Posterior cingulate gyrus (tissue), 11 donors: ENCODE data around the gene RINL.
A peak's percentile ranks its signal among the peaks of the same experiment; 100 is the strongest.

Experiments used
- DNase-seq, 10 donors: peaks; one replicate each; pipeline versions ENCODE4 v3.0.0 to v3.0.0-alpha.2; 2020 to 2021; ENCODE audit warnings: mixed read lengths in 3 of 10
- intact Hi-C: fragments of 100-400 bp; cut with DNase I; formaldehyde crosslinking; loops from one replicate; pipeline ENCODE4 v1.15.1; 2023

Gene RINL

DNA sequence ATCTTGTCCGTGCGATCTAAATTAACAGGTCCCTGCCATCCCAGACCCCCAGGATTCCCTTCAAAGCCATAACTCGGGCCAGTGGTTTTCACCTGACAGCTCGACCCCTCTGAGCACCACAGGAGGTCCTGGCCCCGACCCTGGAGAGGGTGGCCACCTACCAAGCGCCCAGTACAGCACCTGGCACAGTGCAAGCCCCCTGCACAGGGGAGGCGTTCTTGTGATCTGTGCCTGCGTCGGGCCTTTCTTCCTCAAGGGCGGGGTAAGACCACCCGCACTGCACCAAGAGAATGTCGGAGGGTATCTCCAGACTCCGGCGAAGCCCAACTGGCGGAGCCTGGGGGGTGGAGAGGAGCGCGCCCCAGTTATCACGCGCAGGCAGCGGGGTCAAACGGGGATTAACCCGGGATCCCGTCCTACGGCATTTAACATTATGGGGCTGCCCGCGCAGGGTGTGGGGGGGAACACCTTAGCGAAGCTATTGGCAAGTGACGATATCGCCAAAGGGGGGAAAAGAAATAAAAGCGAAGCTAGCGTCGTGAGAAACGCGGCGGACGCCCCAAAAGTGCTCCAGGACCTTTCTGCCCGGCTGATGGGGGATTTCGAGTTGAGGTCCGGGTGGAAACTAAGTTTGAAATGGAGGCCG, 27.0 kb downstream of the RINL start:
- peak in 3 of 10 donors; percentile 21 to 87 (median 73) for DNase-seq
- intact Hi-C loops, result no loop called here

GRCh38 chr19:38850436-38850975, 27.6 kb downstream of the RINL start:
- intact Hi-C loops, result no loop called here
- DNase-seq, result peak; percentile 98 to 100 (median 99)

DNA sequence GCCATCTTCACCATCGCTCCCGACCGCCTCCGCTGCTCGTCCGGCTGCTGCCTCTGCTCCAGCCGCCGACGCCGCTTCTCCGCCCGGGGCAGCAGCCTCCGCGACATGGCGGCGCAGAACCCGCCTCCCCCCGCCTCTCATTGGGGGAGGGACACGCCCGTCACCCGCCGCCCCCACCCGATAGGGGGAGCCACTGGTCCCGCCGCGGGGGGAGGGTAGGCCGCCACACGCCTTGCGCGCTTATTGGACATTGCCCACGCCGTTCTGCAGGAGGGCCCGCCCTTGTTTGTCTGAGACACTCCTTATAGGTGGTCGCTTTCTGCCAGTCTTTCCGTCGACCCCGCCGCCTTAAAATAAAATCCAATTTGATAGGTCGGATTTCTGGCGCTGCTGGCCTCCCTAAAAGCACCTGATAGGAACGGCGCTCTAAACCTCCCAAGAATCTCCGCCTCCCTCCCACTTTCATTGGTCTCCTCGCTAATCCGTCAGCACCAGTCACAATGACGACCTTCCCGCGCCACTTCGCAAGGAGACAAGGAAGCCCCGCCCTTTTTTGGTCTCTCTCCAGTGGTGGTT, 28.1 kb downstream of the RINL start, which contains the start of gene HNRNPL:
HNRNPL (minus strand) TSS at position 127 of the 576 bp plus-strand sequence; CDS start at position 107, 20 bp downstream.
- intact Hi-C loops, result loop anchor here (1.0 kb wide), 1 partner anchor 80 kb away; the partner anchor contains the start of genes MRPS12 and SARS2
- peak; percentile 98 to 100 (median 100) for DNase-seq

DNA sequence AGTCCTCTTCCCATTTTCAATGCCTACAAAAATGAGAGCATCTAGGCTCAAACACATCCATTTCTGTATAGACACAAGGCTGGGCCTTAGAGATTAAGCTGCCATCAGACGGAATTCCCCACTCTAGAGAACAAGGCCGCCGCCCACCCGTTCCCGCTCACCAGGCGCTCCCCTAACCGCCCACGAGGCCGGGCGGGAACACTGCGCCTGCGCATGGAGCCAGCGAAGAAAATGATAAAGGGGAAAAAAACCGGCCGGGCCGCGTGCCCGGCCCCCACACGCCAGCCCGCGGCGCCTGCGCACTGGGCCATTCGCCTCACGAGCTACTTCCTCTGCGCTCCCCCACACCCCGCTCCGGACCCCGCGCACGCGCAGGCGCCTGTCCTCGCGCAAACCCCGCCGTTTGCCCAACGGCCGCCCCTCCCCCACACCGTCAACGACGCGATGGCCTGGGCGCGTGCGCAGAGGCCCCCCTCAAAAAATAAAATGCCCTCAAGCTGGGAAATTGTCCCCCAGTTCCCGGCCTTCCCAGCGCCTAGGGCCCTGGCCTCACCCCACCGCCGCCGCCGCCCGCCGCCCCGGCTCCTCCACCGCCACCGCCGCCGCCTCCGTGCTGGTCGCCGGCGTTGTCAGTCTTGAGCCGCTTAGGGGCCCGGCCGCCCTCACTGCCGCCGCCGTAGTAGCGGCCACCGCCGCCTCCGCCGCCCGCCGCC, 28.8 kb downstream of the RINL start:
- intact Hi-C loops, result loop anchor here (1.0 kb wide), 1 partner anchor 81 kb away; the partner anchor contains the start of genes MRPS12 and SARS2
- peak; percentile 85 to 98 (median 92) for DNase-seq

DNA sequence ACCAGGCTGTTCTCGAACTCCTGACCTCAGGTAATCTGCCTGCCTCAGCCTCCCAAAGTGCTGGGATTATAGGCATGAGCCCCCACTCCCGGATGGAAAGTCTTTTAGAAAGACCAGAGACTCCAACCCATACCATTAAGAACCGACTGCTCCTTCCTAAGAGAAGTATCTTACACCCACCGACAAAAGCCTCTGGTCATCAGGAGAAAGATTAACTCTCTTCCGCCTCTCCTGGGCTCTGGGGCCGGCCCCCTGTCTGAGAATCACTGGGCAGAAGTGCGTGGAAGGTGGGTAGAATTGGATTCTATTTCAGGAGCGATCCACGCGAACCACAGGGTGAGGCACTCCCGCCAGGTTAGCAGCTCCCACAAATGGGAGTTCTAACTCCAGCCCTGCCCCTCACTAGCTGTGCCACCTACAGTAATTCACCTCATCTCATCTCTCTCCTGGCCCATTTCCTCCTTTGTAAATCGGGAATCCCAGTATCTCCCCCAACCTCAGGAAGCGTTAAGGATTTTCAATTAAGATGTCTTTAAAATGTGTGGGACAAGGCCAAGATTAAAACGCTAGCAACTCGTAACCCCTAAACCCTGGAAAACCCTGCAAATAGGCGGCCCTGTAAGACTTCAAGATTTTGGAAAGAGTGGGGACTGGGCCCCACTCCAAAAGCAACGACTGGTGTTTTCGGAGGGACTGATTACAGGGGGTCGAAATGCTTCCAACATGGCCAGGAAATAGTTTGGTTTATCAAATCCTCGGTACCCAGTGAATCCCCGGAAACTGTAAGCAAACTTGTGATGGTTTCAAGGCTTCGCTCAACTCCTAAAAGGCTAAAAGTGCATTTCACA, 29.6 kb downstream of the RINL start:
- peak in 2 of 10 donors; percentile 20 to 37 for DNase-seq

GRCh38 chr19:38846097-38846496, 32.0 kb downstream of the RINL start:
- peak in 1 of 10 donors; percentile 15 for DNase-seq
- intact Hi-C loops, result no loop called here

More for the DNA sequence above, 29.6 kb downstream of the RINL start:
- intact Hi-C loops, result loop anchor here (1.0 kb wide), 1 partner anchor 82 kb away; the partner anchor contains the start of genes MRPS12 and SARS2

- intact Hi-C loops, result no loop called here
- DNase-seq, result peak in 1 of 10 donors; percentile 39
These were observed 32.6 kb downstream of the RINL start for GRCh38 chr19:38845374-38846024.

- intact Hi-C loops, result no loop called here
These were observed 33.9 kb downstream of the RINL start for GRCh38 chr19:38844093-38844686.

GRCh38 chr19:38843175-38843758, 34.8 kb downstream of the RINL start:
- peak in 2 of 10 donors; percentile 22 to 70 for DNase-seq
- intact Hi-C loops, result no loop called here

More at GRCh38 chr19:38844093-38844686, 33.9 kb downstream of the RINL start:
- DNase-seq, result peak in 2 of 10 donors; percentile 2 to 27

GRCh38 chr19:38842439-38843174, 35.5 kb downstream of the RINL start:
- intact Hi-C loops, result no loop called here
- peak in 2 of 10 donors; percentile 60 to 72 for DNase-seq

GRCh38 chr19:38841787-38842438, 36.2 kb downstream of the RINL start:
- intact Hi-C loops, result no loop called here
- peak in 2 of 10 donors; percentile 21 to 68 for DNase-seq

DNA sequence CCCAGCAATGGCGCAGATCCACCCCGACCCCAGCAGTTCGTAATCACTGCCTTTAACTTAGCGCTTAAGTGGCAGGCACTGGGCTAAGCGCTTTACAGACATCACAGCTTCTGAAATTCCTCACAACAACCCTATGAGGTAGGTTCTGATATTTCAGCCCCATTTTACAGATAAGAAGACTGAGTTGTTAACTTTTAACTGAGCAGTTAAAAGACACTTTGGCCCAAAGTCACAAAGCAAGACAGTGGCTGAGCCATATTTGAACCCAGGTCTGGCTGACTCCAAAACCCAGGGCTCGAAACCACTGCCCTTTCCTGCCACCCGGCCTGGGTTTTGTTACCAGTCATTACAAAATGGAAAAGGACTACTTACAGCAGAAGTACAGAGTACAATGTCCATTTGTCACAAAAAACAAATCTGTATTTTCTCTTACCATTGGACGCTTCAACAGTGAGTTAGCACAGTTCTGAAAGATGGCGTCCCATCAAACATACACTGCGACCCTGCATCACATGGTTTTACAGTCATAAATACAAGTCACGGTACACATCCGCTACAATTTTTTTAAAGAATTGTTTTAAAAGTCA, 36.8 kb downstream of the RINL start:
- intact Hi-C loops, result no loop called here
- DNase-seq, result peak in 2 of 10 donors; percentile 11 to 23

DNA sequence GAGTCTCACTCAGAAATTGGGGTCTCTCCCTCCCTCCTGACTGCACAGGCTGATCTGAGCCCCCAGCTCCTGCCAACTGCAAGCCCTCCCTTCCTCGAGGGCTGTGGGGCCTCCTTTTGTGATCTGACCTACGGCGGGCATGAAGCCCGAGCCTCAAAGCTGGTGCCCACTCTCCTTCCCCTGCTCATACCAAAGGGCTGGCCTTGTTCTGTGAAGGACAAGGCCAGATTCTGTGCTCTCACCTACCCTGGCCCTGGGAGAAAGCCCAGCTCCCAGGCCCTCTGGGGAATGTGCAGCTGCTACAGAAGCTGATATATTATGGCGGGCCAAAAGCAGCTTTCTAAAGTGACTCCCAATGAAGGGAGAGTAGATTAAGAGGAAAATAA, 37.5 kb downstream of the RINL start:
- DNase-seq, result peak in 1 of 10 donors; percentile 38
- intact Hi-C loops, result no loop called here

DNA sequence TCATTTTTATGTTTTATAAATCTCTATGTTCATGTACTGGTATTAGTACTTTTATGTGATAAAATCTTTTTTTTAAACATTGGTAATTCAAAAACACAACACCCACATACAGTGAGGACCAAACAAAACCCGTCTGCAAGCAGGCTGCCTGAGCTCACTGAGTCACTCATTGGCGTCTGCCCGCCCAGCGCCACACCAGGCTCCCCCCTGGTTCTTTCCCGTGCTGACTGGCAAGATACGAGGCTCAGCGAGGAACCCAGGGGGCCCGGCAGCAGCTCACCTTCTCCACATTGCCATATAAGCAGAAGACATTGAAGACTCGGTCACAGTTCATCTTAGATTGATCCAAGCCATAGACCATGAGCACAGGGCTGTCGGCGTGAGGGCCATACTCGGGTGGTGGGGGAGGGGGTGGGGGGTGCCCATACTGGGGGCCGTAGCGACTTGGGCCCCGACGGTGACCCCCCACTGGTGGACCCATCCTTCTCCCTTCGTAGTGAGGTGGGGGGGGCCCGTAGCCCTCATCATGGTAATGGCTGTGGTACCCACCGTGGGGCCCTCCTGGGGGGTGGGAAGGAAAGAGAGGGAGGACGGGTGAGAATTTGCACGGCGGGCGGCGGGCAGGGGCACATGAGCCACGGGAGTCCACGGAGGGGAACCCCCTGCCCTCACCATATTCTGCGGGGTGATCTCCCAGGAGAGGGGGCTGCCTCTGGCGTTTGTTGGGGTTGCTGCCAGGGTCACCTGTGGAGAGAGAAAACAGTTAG, 38.1 kb downstream of the RINL start:
- intact Hi-C loops, result no loop called here
- peak in 2 of 10 donors; percentile 52 to 75 for DNase-seq

DNA sequence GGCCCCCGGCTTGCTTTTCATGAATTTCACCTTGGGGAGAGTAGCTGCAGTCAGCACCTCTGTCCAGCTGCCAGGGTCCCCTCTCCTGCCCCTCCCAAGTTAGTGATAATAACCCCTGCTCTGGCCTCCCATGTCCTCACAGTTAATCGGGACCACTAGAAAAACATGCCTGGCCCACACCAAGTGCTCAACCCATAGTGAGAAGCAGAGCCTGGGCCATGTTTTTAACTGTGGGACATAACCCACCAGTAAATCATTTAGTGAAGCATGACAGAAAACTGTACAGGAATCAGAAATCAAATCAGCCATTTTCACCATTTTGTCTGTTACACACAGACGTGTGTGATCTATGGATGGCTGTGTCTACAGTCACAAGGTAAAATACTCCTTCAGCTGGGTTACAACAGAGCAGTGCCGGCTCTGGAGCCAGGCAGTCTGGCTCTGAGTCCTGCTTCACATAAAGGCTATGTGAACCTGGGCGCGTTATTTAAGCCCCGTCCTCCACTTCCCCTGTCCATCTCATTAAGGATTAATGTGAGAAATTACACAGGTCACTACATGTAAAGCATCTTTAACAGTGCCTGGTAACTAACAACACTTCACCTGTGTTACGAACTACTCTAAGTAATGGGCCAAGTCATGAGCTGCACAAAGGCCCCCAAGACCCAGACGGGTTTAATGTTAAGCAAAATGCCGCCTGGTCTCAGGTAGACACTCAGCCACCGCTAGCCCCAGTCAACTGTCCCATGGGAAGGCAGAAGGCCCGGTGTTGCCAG, 38.9 kb downstream of the RINL start:
- intact Hi-C loops, result no loop called here

More for the DNA sequence above, 38.9 kb downstream of the RINL start:
- DNase-seq, result peak in 2 of 10 donors; percentile 37 to 44
